ENCODE data around the gene MT1H. TPM values are rescaled to one million over a fixed set of nuclear protein-coding genes. Genes with fewer than 3 reads are reported as not detected.

MT1H gene
- total and polyA plus RNA-seq, 9 of the 15 experiments (the other 6 are each of a cell fraction or from before 2014, with no cell fraction given): 0.13 to 0.37 TPM; not detected in 7

DNA sequence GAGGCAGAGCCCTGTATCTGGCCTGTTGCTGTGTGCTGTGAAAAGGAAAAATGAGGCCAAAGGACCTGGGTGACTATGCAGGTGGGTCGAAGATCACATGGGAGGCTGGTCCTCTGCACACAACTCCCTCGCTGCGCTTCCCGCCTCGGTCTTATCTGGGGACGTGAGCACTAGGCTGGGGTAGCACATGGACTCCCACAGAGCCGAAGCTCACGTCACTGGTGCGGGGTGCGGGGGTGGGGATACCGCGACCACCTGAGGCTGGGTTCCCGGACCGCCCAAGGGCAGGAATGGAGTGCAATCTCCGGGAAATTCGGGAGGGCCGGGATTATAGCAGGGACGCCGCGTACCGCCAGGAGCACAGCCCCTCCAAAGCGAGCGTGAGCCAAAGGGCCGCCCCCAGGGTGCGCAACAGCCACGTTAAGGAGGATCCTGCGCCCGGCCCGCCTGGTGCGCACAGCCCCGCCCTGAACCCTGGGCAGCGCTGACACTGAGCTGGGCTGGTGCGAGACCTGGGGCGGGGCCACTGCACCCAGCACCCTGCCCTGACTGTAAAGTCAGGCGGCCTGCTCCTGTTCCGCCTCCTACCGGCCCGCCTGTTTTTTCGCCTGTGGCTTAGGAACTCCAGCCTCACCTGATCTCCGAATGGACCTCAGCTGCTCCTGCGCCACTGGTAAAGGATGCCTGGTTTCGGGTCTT is 26.4 kb upstream of the MT1H start:
- peak overlapping the region; percentile 60 for H2AFZ ChIP-seq (ENCODE audit: low read depth, low read length)
- H3K27me3 ChIP-seq (ENCODE audit: control insufficient read depth in 2 of 2, insufficient read depth in 2 of 2, low read length in 2 of 2): peaks cover 27 to 63% of the 10 kb centered on the region in 2 experiments
- H4K20me1 ChIP-seq (replicated peaks; ENCODE audit: control insufficient read depth, insufficient read depth, low read length): no peaks in the 10 kb centered on the region; the same call in 1 of the 2 replicates
- H3K79me2 ChIP-seq (ENCODE audit: control insufficient read depth, insufficient read depth, low read length): no peaks in the 10 kb centered on the region
- no peaks in the 10 kb centered on the region for H3K9me3 ChIP-seq (replicated peaks; ENCODE audit: control insufficient read depth, insufficient read depth, low read depth, low read length)
- H3K4me1 ChIP-seq (replicated peaks in 1 of 2; ENCODE audit: control insufficient read depth in 2 of 2, insufficient read depth in 2 of 2, low read length in 2 of 2): peaks cover 3 to 17% of the 10 kb centered on the region in 2 experiments; a peak in 3 of 5 replicates
- no peaks in the 10 kb centered on the region for H3K9me1 ChIP-seq (ENCODE audit: control insufficient read depth, insufficient read depth, low read length)
- FAIRE-seq: no peak
- H3K4me2 ChIP-seq (ENCODE audit: insufficient read depth, low read length): peak overlapping the region; percentile 48
- POLR2A ChIA-PET: interaction anchor here (0.8 to 1.3 kb wide), 3 partner anchors 35 to 334 kb away, joined by 3 to 6 read pairs (median 3); partner anchors contain the start of gene MT2A
- no peak overlapping the region for H3K4me3 ChIP-seq
- under 1% methylated on average over 37 of the region's 42 CpGs for WGBS (ENCODE audit: insufficient coverage, low coverage, missing lambda C conversion rate)
- no peak overlapping the region for H3K27ac ChIP-seq (ENCODE audit: extremely low read depth, low read depth, low read length)
- intact Hi-C loops (cut with micrococcal nuclease): no loop called here
- peak; percentile 59 to 85 (median 74) for DNase-seq (ENCODE audit: extremely low read depth in 1 of 4, low spot score in 3 of 4)
- peak; percentile 95 for ATAC-seq
- CTCF ChIA-PET (ENCODE audit: low intra/inter-chr PET ratio): no interaction called here
- in situ Hi-C loops (cut with MboI): no loop called here
- H3K9ac ChIP-seq (ENCODE audit: insufficient read depth in 1 of 2, low read depth in 2 of 2, low read length in 2 of 2): 0 out of 4 replicates have a peak overlapping the region, but pooled peaks of 1 of the 2 experiments have one; percentile 29
- no TSS peak for BruUV-seq (replicated peaks)
- no peaks in the 10 kb centered on the region for H3K36me3 ChIP-seq (ENCODE audit: control insufficient read depth, insufficient read depth, low read length)
- TF ChIP-seq ZKSCAN3 (CRISPR knock-in tag; IDR thresholded peaks at IDR 0.05) (no peak), NBN (IDR thresholded peaks at IDR 0.05; ENCODE audit: low read depth) (no peak), SRSF1 (IDR thresholded peaks at IDR 0.05; ENCODE audit: low read depth, low read length) (no peak), KDM1A (IDR thresholded peaks at IDR 0.05) (no peak), NONO (IDR thresholded peaks at IDR 0.05; ENCODE audit: low read depth in 2 of 2, low read length in 1 of 2) (no peak), HDAC1 (IDR thresholded peaks at IDR 0.05) (no peak), ZNF253 (CRISPR knock-in tag; conservative IDR thresholded peaks at IDR 0.05) (no peak), ZNF695 (CRISPR knock-in tag; IDR thresholded peaks at IDR 0.05) (no peak), NFE2 (IDR thresholded peaks at IDR 0.05; ENCODE audit: low read depth) (no peak), HDAC3 (IDR thresholded peaks at IDR 0.05; ENCODE audit: borderline replicate concordance, partially characterized antibody) (no peak), TAF1 (IDR thresholded peaks at IDR 0.05; ENCODE audit: control insufficient read depth, extremely low read depth, insufficient read depth, low read length, severe bottlenecking) (no peak), FOXJ3 (CRISPR knock-in tag; IDR thresholded peaks at IDR 0.05) (no peak), CXXC5 (CRISPR knock-in tag; IDR thresholded peaks at IDR 0.05) (peak; percentile 32), HMGN3 (IDR thresholded peaks at IDR 0.05; ENCODE audit: borderline replicate concordance, extremely low read depth, insufficient read length, low read depth, low read length) (peak; percentile 40)
- TF ChIP-seq, protein P1, sequence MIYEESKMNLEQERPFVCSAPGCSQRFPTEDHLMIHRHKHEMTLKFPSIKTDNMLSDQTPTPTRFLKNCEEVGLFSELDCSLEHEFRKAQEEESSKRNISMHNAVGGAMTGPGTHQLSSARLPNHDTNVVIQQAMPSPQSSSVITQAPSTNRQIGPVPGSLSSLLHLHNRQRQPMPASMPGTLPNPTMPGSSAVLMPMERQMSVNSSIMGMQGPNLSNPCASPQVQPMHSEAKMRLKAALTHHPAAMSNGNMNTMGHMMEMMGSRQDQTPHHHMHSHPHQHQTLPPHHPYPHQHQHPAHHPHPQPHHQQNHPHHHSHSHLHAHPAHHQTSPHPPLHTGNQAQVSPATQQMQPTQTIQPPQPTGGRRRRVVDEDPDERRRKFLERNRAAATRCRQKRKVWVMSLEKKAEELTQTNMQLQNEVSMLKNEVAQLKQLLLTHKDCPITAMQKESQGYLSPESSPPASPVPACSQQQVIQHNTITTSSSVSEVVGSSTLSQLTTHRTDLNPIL (CRISPR knock-in tag; IDR thresholded peaks at IDR 0.05): no peak
- TF ChIP-seq, protein P2, sequence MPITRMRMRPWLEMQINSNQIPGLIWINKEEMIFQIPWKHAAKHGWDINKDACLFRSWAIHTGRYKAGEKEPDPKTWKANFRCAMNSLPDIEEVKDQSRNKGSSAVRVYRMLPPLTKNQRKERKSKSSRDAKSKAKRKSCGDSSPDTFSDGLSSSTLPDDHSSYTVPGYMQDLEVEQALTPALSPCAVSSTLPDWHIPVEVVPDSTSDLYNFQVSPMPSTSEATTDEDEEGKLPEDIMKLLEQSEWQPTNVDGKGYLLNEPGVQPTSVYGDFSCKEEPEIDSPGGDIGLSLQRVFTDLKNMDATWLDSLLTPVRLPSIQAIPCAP (CRISPR knock-in tag; IDR thresholded peaks at IDR 0.05; ENCODE audit: borderline replicate concordance): no peak
- TF ChIP-seq, protein P3, sequence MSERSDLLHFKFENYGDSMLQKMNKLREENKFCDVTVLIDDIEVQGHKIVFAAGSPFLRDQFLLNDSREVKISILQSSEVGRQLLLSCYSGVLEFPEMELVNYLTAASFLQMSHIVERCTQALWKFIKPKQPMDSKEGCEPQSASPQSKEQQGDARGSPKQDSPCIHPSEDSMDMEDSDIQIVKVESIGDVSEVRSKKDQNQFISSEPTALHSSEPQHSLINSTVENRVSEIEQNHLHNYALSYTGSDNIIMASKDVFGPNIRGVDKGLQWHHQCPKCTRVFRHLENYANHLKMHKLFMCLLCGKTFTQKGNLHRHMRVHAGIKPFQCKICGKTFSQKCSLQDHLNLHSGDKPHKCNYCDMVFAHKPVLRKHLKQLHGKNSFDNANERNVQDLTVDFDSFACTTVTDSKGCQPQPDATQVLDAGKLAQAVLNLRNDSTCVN (CRISPR knock-in tag; IDR thresholded peaks at IDR 0.05): no peak
- TF ChIP-seq, protein P4, sequence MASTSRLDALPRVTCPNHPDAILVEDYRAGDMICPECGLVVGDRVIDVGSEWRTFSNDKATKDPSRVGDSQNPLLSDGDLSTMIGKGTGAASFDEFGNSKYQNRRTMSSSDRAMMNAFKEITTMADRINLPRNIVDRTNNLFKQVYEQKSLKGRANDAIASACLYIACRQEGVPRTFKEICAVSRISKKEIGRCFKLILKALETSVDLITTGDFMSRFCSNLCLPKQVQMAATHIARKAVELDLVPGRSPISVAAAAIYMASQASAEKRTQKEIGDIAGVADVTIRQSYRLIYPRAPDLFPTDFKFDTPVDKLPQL (IDR thresholded peaks at IDR 0.05; ENCODE audit: extremely low read depth, insufficient read length): no peak

Measured in K562 (cell line).